Measurements from ENCODE around the gene DOK7.

GRCh38 chr4:3500634-3501101, 37.6 kb downstream of the DOK7 start:
- no peak for TF ChIP-seq REST (IDR thresholded peaks at IDR 0.05; ENCODE audit: insufficient read depth in 1 of 2, low read depth in 2 of 2, low read length in 2 of 2)
- TF ChIP-seq TAF1 (IDR thresholded peaks at IDR 0.05; ENCODE audit: borderline replicate concordance, insufficient read depth, low read length) = no peak
- no peak for TF ChIP-seq SIN3A (IDR thresholded peaks at IDR 0.05; ENCODE audit: borderline replicate concordance, insufficient read depth, low read length)
